ENCODE data around the gene PSMG4.

PSMG4 gene

DNA sequence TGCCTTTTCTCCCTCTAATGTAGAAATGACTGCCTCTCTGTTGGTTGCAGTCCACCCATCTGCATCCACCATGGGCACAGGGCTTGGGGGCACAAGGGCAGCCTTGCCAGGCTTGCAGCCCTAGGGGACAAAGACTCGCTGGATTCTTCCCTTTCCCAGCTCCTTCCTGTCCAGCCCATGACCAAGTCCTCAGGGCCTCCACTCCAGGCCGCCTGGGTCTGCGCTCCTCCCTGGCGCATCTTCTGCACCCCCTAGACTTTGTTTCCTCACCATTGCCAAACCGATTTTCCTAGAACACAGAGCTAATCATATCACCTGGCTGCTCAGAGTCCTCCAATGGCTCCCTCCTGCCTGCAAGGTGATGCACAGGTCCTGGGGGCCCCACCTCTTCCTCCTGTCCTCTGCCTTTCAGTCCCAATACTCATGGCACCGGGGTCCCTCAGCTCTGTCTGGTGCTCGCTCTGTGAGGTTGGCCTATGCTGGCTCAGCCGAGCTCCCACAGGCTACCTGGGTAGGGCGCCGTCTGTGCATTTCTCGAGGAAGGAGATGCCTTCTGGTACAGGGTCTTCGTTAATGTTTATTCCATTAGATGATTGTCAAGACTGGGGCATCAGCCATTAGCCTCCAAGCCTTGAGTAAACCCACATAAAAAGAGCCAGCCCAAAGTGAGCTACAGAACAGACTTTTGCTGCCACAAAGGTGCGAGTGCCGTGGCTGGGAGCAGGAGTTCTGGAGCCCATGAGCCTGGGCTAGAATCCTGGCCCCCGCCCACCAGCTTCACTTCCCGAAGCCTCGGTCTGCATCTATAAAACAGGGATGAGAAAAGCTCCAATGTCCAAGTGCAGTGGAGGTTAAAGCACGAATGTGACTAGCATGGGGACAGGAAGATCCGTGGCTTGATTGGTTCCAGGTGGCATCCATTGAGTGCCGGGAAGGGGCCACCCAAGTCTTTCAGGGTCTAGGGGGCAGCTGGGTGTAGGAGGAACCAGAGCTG, 17.7 kb downstream of the PSMG4 start:
- DNase-seq (ENCODE audit: low read depth): no peak

DNA sequence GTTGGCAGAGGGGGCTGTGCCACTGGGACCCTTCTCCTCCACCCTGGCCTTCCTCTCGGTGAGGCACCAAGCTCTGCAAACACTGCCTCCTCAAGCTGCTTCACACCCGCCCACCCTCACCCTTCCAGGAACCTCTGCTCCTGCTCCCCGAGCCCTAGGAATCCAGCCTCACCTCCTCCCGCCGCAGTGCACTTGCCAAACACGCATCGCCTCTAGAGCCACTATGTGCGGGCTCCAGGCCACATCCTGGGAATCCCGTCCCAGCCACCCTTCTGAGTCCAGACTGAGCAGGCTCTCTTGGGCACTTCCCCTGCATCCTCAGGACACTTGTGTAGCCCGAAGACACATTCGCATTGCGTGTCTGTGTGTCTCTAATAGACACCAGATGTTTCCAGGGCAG, 18.5 kb downstream of the PSMG4 start:
- DNase-seq (ENCODE audit: low read depth): no peak

DNA sequence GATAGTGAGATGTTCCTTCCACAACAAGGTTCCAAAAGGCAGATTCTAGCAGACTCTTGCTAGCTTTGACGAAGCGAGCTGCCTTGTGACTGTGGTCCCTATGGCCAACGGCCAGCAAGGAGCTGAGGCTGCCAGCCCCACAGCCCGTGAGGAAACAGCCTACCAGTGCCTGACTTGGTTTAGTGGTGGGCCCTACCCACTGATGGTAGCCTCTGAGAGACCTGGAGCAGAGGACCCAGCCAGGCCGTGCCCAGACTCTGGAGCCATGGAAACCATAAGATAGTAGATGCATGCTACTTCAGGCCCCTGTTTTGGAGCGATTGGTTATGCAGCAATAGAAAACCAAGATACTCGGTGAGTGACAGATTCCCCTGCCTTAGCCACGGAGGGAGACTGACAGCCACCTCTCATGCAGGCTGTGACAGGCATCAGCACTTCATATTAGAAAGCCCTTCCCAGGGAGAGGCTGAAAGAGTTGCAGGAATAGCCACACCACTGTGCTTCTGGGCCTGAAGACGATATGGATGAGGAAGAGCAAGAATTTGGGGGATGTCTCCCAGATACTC, 19.2 kb downstream of the PSMG4 start:
- DNase-seq (ENCODE audit: low read depth): no peak

DNA sequence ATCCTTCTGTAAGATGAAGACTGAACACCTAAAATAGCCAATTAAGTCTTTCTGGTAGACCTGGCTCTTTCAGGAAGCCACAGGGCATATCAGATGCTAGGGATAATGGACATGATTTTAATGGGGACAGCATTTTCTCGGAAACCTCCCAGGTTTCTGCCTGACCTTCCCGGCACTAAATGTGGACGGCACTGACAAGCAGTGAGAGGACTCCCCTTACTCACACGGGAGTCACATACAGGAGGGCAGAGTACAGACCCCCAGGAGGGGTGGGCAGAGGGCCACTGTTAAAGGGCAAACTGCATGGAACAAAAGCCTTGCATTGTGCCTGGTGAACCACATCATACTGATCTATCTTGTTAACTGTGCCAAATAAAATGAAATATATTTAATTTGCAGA, 19.9 kb downstream of the PSMG4 start:
- DNase-seq (ENCODE audit: low read depth): no peak

DNA sequence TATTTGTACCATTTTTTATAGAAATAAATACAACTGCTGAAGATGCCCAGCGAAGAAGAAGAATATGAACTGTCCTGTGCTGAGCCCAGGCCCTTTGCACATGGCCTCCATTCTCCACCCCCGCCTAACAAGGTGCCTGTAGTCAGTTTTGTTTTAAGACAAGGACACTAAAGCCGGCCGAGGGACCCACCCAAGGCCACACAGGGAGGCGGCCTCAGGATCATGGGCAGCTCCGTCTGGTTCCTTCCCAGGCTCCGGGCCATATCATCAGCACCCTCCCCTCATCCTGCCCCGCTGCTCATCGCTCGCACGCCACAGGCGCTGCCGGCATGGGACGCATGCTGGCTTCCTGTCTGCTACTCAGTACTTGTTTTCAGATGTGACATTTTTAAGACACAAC, 21.3 kb downstream of the PSMG4 start:
- DNase-seq (ENCODE audit: low read depth): no peak

DNA sequence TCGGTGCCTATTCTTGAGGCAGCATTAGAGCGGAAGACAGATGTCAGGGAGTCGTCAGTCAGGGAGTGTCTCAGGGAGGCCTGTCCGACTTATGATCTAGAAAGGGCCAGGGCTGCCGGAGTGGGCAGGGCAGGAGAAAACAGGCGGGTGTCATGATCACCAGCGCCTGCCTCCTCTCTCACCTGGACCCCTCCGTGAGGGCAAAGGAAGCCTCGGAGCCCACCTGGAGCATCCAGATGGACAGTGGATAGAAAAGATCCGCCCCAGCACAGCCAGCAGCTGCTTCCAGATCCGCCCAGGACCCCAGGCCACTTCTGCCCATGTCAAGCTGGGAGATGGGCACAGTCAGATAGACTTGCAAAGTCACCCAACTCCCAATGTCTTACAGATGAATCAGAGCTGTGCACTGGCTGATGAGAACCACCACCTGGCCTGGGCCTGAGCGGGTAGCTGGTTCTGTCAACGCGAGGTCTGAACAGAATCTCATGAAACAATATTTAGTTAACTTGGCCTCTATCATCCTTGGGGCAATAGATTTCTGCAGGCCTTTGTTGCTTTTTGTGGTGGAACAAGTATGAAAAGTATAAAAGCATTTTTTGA, 22.2 kb downstream of the PSMG4 start:
- peak; percentile 45 for DNase-seq (ENCODE audit: low read depth)

DNA sequence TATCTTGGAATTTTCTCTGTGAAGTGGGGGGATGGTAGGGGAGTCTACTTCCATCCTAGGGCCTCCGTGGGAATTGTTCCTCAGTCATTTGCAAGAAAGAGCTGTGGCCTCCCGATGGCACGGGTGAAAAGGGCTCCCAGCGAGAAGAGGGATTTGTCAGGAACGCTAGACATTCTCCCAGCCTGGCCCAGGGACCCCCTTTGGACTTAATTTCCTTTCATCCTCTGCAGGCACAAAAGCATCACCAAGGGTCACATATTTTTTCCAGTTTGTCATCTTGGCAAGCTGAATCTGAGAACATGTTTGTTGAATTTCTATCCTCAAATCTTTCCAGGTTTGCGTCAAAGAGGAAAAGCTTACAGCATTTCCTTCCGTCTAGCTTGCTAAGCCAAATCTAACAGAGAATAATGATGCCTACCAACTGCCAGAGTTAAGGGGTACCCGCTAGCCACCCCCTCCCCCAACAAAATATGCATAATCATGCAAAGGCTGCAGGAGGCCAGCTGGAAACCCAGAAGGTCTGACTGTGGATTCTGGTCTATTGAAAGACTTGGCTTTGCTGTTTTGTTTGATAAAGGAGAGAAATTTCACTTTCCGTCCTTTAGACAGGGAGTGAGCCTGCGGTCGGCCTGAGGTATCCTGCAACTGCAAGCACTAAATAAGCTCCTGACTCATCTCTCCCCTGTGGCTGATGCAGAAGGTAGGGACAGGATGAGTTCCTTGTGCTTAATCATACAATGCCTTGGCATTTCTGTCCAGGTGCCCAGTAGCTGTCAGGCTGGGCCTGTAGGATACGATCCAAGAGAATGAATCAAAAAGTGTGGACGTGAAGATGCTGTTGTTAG, 23.1 kb downstream of the PSMG4 start:
- DNase-seq (ENCODE audit: low read depth): peak; percentile 92

DNA sequence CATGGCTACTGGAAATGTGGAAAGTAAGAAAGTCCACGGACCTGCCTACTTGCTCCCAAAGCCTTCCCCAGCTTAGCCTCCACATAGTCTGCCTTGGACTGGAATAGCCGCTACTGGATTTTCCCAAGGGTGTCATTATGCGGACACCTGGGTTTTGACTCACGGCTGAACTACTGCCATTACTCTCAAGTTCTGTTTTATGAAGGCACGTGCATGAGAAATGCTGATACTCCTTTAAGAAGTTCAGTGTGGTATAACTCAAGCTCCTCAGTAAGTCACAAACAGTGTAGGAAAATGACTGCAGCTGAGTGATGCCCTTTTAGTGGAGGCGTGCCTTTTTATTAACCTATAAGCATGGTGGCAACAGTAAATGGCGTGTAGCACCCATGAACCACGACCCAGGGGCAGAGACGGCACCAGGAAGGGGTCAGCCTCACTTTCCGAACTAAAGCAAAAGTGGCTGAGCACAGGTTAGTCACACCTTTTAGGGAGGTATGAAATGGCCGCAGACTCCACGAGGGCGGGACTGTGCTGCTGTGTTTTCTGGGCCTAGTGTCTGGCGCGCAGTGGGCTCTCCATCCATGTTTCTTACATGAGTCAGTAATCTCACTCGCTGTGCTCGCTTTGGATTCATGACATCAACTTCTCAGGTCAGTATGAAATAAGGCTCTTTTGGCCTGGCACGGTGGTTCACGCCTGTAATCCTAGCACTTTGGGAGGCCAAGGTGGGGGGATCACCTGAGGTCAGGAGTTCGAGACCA, 23.9 kb downstream of the PSMG4 start:
- no peak for DNase-seq (ENCODE audit: low read depth)

DNA sequence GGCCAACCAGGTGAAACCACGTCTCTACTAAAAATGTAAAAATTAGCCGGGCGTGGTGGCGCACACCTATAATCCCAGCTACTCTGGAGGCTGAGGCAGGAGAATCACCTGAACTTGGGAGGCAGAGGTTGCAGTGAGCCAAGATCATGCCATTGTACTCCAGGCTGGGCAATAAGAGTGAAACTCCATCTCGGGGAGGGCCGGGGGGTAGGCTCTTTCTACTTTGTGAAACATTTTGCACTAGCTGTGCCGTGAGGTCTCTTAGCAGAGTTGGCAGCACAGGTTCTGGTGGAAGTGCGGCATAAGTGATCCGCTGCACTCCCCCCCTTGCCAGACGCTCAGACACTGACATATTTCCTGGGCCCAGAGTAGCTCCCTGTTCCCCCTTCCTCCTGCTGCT, 24.5 kb downstream of the PSMG4 start:
- no peak for DNase-seq (ENCODE audit: low read depth)

DNA sequence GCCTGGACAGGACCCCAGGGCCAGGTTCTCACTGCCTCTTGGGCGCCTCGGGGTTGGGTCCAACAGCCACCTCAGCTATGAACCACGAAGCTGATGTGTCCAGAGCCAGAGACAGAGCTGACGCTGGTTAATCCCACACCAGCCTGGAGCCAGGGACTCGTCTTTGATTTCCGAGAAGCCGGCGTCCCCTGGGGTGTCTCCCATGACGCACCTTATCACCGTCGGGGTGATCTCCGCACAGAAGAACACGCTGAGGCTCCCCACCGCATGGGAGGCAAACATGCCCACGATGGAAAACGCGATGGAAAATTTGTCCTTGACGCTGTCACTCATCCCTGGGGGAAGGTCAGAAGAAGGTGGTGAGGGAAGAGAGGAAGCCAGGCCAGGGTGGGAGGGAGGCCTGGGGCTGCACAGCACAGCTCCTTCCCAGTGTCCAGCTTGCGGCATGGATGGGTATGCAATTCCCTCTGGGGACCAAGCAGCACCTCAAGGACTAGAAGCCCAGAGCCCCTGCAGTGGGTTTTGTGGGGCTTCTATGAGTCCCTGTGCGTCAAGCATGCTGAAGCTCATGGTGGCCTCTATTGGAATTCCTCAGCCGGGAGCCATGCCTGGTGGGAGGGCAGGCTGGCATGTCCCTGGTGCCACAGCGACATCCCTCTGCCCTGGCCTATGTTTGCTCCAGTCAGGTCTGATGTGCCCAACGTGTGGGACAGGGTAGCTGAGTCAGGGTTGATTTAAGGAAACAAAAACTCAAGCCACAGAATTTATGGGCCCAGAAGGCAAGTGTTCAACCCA, 25.1 kb downstream of the PSMG4 start:
- DNase-seq (ENCODE audit: low read depth): no peak

DNA sequence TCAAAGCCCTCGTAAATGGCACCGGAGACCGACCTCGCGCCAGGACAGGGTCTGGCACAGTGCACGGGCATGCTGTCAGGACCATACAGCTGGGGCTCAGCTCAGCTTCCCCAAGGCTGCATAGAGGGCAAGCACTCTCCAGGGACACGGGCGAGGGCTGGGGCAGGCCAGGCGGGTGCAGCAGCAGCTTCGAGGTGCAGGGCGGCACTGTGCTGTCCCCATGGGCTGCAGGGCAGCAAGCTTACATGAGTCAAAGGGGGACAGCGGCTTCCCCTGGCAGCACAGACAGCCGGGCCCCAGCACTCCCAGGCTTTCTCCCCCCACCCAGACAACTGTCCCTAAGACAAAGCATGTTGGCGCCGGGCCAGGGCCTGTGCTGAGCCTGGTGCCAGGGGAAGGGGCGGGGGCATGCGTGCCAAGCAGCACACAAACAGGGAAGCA, 25.7 kb downstream of the PSMG4 start:
- no peak for DNase-seq (ENCODE audit: low read depth)

DNA sequence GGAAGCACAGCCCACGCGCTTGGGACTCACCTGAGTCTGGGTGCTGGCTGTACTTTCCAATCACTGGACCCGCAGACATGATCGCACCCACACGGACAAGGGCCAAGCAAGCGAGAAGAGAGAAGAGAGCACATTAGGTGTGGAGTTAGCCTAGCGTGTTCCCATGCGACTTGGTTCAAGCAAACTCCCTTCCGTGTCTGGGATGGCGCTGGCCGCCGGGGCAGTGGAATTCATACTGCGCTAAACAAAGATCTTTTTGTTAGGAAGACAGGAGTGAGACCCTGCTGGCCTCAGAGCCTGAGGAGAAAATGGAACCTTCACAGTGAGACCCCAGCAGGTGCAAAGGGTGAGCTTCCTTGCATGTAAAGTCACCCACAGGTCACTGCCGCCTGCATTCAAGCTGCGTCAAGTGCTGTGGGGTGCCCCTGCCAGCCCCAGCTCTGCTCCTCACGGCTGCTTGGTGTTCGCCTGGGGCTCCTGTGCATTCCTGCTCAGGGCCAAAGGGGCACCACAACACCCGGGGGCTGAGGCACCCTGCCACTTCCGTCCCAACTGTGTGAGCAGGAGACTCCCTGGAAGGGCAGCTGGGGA, 26.4 kb downstream of the PSMG4 start:
- DNase-seq (ENCODE audit: low read depth): no peak

DNA sequence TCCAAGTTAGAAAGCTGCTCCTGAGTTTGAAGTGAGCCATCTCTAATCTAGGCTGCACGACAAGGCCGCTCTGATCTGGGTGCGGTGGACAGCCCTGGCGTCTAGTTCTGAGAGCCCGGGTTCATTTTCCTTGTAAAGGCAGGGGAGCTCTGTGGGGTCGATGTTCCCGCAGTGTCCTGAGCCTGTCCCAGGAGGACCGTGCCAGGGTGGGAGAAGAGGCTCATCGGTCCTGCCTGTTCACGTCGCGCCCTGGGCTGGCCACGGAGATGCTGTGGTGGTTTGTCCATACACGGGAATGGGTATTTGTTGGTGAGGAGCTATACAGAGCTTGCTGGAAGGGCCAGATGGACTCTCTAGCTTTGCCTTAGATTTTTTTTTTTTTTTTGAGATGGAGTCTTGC, 27.0 kb downstream of the PSMG4 start:
- DNase-seq (ENCODE audit: low read depth): no peak

DNA sequence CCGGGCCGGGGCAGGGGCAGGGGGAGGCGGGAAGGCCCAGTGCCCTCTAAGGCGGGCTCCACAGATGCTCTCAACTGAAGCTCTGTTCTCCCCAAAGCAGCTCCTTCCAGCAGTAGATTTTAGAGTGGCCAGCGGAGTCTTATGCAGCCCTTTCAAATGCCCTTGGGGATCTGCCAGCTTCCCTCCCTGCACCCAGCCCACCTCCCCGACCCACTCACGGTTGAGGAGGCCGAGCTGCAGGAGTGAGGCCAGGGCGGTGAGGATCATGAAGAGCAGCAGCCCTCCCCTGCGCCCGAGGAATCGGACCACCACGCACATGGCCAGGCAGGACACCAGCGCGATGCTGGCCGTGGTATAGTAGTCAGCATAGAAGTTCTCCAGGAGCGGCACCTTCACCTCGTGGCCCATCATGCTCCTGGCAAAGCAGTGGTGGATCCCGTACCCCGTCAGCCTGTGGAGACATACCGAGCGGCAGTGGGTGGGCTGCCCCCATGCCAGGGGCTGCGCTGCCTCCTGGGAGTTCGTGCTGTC, 28.0 kb downstream of the PSMG4 start:
- DNase-seq (ENCODE audit: low read depth): no peak

DNA sequence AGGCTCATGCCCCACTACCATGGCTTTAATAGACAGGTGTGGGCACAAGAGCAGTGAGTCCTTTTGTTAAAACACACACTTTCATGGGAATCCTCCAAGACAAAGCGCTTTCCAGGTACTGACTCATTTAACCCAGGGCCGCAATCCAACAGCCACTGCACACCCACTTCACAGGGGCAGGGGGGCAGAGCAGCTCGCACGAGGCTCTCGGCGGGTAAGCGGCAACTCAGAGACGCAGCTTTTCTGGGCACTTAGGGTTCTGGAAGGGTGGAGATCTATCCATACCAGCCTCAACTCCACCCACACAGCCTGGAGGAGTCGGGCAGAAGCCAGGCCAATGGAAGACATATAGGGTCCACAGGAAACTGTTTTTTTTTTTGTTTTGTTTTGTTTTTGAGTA, 28.6 kb downstream of the PSMG4 start:
- DNase-seq (ENCODE audit: low read depth): no peak

DNA sequence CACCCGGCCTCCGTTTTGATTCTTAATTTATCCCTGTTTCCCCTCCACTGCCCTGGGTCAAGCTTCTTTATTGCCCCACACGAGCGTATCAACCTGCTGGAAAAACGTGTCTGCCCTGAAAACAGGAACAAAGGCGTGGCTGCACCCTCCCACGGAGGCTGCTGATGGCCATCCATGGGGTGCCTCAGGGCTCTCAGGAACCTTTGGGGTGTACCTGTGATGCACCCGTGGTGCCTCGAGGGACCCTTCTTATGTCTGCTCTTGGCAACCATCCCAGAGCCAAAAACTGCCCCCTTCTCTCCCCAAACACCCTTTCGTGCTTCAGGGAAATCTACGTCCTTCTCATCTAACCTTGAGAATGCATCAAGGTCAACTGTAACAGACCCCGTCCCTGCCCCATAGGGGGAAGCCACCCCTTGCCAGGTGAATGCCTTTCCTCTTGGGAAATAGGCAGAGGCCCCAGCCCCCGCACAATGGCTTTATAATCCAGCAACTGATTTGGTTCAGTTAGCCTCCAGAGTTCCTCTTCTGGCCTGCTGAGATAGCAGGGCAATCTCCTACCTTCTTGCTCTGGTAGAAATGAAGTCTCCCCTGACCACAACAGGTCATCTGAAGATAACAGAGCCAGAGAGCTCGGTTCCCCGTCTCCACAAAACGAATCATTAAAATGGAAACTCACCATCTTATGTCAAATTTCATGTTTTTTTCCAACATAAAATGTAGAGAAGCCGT, 29.4 kb downstream of the PSMG4 start:
- DNase-seq (ENCODE audit: low read depth): no peak

DNA sequence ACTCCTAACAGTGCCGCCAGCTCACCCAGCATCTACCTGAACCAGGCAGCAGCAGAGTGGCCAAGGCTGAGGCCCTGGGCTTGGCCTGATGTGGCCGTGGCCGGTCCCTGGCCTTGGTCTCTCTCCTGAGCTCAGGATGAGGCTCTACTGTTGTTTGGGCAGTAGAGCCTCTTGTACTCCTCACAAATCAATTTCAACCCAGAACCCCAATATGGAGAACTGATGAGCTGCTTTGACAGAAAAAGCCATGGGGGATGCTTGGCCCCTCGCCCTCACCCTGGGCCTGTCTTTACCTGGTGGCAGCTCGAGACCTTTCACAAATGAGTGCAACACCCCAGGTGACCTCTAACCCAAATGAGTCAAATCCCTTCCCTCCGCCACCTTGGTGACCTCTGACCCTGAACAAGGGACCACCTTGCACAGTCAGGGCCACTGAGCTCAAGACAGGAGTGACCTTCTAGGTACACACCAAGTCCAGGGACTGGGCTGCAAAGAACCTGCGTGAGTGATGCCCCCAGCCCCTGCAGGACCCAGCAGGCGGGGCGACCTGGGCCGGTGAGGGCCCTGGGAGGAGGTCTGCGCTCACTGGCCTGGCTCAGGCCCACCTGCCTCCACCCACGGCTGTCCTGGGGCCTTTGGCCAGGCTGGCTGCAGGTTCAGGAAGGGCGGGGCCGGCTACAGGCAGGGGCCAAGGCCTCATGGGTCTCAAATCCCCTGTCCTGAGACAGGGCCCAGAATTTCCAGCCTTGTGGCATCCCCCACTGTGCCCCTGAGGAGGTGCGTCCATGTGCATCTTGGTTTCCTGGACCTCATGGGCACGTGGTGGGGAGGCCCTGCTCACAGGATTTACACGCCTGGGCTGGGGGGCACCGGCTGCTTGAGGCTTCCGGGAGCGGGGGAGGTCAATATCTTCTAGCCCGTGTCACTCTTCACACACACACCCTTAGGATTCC, 30.2 kb downstream of the PSMG4 start:
- no peak for DNase-seq (ENCODE audit: low read depth)

DNA sequence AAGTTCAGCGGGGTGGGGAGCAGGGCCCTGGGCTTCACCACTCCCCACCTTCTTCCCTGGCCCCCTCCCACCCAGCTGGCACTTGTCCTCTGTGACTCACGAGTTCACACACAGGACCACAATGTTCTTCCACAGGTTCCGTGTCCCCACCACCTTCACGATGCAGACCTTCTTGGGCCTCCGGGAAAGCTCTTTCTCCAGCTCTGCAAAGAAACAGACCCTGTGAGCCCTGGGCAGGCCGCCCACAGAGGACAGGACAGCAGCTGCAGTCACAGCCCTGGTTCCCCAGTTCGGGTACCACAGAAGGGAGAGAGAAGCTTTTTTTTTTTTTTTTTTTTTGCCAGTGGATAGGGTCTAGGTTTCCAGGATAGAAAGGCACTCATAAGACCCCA, 30.9 kb downstream of the PSMG4 start:
- no peak for DNase-seq (ENCODE audit: low read depth)

Data from iris pigment epithelial cell (primary cell).